IPS-15b (cell line): ENCODE data around the gene DSTYK.

ENCODE experiments used
- H3K27me3 ChIP-seq: one replicate; pipeline ENCODE4 v1.6.1; 2013; ENCODE audit warnings: low read length; ENCODE audit not compliant: control insufficient read depth, insufficient read depth
- H3K36me3 ChIP-seq: one replicate; pipeline ENCODE4 v1.6.1; 2013; ENCODE audit warnings: low read length; ENCODE audit not compliant: control insufficient read depth, insufficient read depth
- H3K4me1 ChIP-seq: one replicate; pipeline ENCODE4 v1.6.1; 2013; ENCODE audit warnings: mild to moderate bottlenecking, low read length; ENCODE audit not compliant: control insufficient read depth, insufficient read depth
- H3K4me3 ChIP-seq: one replicate; pipeline ENCODE4 v1.5.1; 2013; ENCODE audit warnings: low read depth, low read length
- H3K9ac ChIP-seq: one replicate; pipeline ENCODE4 v1.6.1; 2013; ENCODE audit warnings: low read depth, mild to moderate bottlenecking, low read length
- H3K9me3 ChIP-seq: one replicate; pipeline ENCODE4 v1.6.1; 2013; ENCODE audit warnings: mild to moderate bottlenecking, low read length; ENCODE audit not compliant: control insufficient read depth, insufficient read depth

The DSTYK gene

GRCh38 chr1:205249651-205250050 is 38.1 kb upstream of the DSTYK start:
- no peaks in the 10 kb centered on the region for H3K27me3 ChIP-seq
- no peaks in the 10 kb centered on the region for H3K9me3 ChIP-seq
- no peaks in the 10 kb centered on the region for H3K36me3 ChIP-seq
- no peak overlapping the region for H3K4me3 ChIP-seq
- H3K9ac ChIP-seq = peak overlapping the region; percentile 39
- H3K4me1 ChIP-seq = peaks cover 5% of the 10 kb centered on the region

GRCh38 chr1:205248793-205249601 is 37.5 kb upstream of the DSTYK start:
- no peaks in the 10 kb centered on the region for H3K9me3 ChIP-seq
- peaks cover 5% of the 10 kb centered on the region for H3K4me1 ChIP-seq
- H3K27me3 ChIP-seq = no peaks in the 10 kb centered on the region
- no peak overlapping the region for H3K4me3 ChIP-seq
- no peaks in the 10 kb centered on the region for H3K36me3 ChIP-seq
- H3K9ac ChIP-seq = peak overlapping the region; percentile 39

- no peak overlapping the region for H3K4me3 ChIP-seq
- no peaks in the 10 kb centered on the region for H3K27me3 ChIP-seq
- peaks cover 5% of the 10 kb centered on the region for H3K4me1 ChIP-seq
- peak overlapping the region; percentile 41 for H3K9ac ChIP-seq
- H3K36me3 ChIP-seq = no peaks in the 10 kb centered on the region
- no peaks in the 10 kb centered on the region for H3K9me3 ChIP-seq
Measured at GRCh38 chr1:205247130-205247921, 35.8 kb upstream of the DSTYK start.

- Histone ChIP-seq H3K36me3 (peaks cover 6% of the 10 kb centered on the region), H3K9ac (no peak overlapping the region), H3K9me3 (no peaks in the 10 kb centered on the region), H3K27me3 (no peaks in the 10 kb centered on the region), H3K4me1 (peaks cover 5% of the 10 kb centered on the region), H3K4me3 (no peak overlapping the region)
Measured at GRCh38 chr1:205246351-205247119, 35.0 kb upstream of the DSTYK start.

GRCh38 chr1:205245096-205245495 is 33.6 kb upstream of the DSTYK start:
- H3K4me3 ChIP-seq = no peak overlapping the region
- no peak overlapping the region for H3K9ac ChIP-seq

GRCh38 chr1:205244384-205244783 is 32.9 kb upstream of the DSTYK start:
- no peaks in the 10 kb centered on the region for H3K27me3 ChIP-seq
- H3K9me3 ChIP-seq = no peaks in the 10 kb centered on the region
- H3K36me3 ChIP-seq = peaks cover 6% of the 10 kb centered on the region
- H3K4me3 ChIP-seq = no peak overlapping the region
- H3K4me1 ChIP-seq = peaks cover 5% of the 10 kb centered on the region
- H3K9ac ChIP-seq = no peak overlapping the region

More at GRCh38 chr1:205245096-205245495, 33.6 kb upstream of the DSTYK start:
- Histone ChIP-seq H3K36me3 (peaks cover 6% of the 10 kb centered on the region), H3K9me3 (no peaks in the 10 kb centered on the region), H3K27me3 (no peaks in the 10 kb centered on the region), H3K4me1 (peaks cover 5% of the 10 kb centered on the region)

- peaks cover 6% of the 10 kb centered on the region for H3K36me3 ChIP-seq
- H3K9ac ChIP-seq = no peak overlapping the region
- no peaks in the 10 kb centered on the region for H3K27me3 ChIP-seq
- H3K4me1 ChIP-seq = peaks cover 5% of the 10 kb centered on the region
- H3K9me3 ChIP-seq = no peaks in the 10 kb centered on the region
- no peak overlapping the region for H3K4me3 ChIP-seq
Measured at GRCh38 chr1:205243350-205244191, 32.1 kb upstream of the DSTYK start.

GRCh38 chr1:205241366-205242030 is 30.0 kb upstream of the DSTYK start:
- Histone ChIP-seq H3K4me3 (no peak overlapping the region), H3K4me1 (no peaks in the 10 kb centered on the region), H3K36me3 (peaks cover 6% of the 10 kb centered on the region), H3K9me3 (no peaks in the 10 kb centered on the region), H3K27me3 (no peaks in the 10 kb centered on the region), H3K9ac (no peak overlapping the region)

- no peaks in the 10 kb centered on the region for H3K9me3 ChIP-seq
- no peak overlapping the region for H3K9ac ChIP-seq
- no peaks in the 10 kb centered on the region for H3K27me3 ChIP-seq
Measured at GRCh38 chr1:205240569-205240968, 29.1 kb upstream of the DSTYK start.

GRCh38 chr1:205240118-205240517 is 28.6 kb upstream of the DSTYK start:
- no peak overlapping the region for H3K4me3 ChIP-seq
- H3K9ac ChIP-seq = no peak overlapping the region
- H3K4me1 ChIP-seq = no peaks in the 10 kb centered on the region
- H3K36me3 ChIP-seq = peaks cover 6% of the 10 kb centered on the region
- no peaks in the 10 kb centered on the region for H3K27me3 ChIP-seq
- no peaks in the 10 kb centered on the region for H3K9me3 ChIP-seq

More at GRCh38 chr1:205240569-205240968, 29.1 kb upstream of the DSTYK start:
- H3K4me3 ChIP-seq = no peak overlapping the region
- H3K36me3 ChIP-seq = peaks cover 6% of the 10 kb centered on the region
- no peaks in the 10 kb centered on the region for H3K4me1 ChIP-seq
